Measurements from ENCODE around the gene LPCAT1.

- TF ChIP-seq CTCF (conservative IDR thresholded peaks at IDR 0.05; ENCODE audit: low read length) (no peak), EZH2phosphoT487 (IDR thresholded peaks at IDR 0.05; ENCODE audit: borderline replicate concordance) (no peak)
These were observed 94.3 kb downstream of the LPCAT1 start for GRCh38 chr5:1429496-1429895.

All from Loucy (cell line).